GM23338 (cell line): Measurements from ENCODE around the gene AKR1B1.

Source experiments
- CREB1 ChIP-seq: fragments of 250-450 bp; sonication (Bioruptor Pico); IDR thresholded peaks from 2 replicates; pipeline ENCODE4 v1.5.0; 2020; ENCODE audit warnings: low read depth, mild to moderate bottlenecking, moderate library complexity
- EZH2 ChIP-seq: fragments of 200-600 bp; sonication (generic); IDR thresholded peaks from one replicate; pipeline ENCODE4 v1.8.0; 2017; ENCODE audit warnings: antibody characterized with exemption, mild to moderate bottlenecking, low read depth; ENCODE audit not compliant: unreplicated experiment
- EZH2phosphoT487 ChIP-seq: fragments of 200-600 bp; sonication (generic); IDR thresholded peaks from one replicate; pipeline ENCODE4 v1.8.1; 2018; ENCODE audit warnings: antibody characterized with exemption; ENCODE audit not compliant: unreplicated experiment
- JUNB ChIP-seq: IDR thresholded peaks from one replicate; pipeline ENCODE4 v1.6.1; 2016; ENCODE audit warnings: antibody characterized with exemption; ENCODE audit not compliant: unreplicated experiment
- NANOG ChIP-seq: IDR thresholded peaks from 2 replicates; pipeline ENCODE4 v1.6.1; 2016; ENCODE audit warnings: antibody characterized with exemption, borderline replicate concordance
- POLR2AphosphoS5 ChIP-seq: IDR thresholded peaks from 2 replicates; pipeline ENCODE4 v1.6.1; 2016; ENCODE audit warnings: antibody characterized with exemption, low read depth
- ZNF114 ChIP-seq: fragments of 250-450 bp; sonication (Bioruptor Pico); IDR thresholded peaks from 2 replicates; pipeline ENCODE4 v1.5.0; 2020; ENCODE audit warnings: mild to moderate bottlenecking, moderate library complexity
- ZNF331 ChIP-seq: fragments of 250-450 bp; sonication (Bioruptor Pico); IDR thresholded peaks from 2 replicates; pipeline ENCODE4 v1.5.0; 2020; ENCODE audit warnings: low read depth, mild to moderate bottlenecking, moderate library complexity
- TF ChIP-seq, protein P1 (sequence below), 2 experiments: fragments of 200-600 bp in 1 of 2; sonication (generic) in 1 of 2; conservative IDR thresholded peaks; 2 replicates each; pipeline versions ENCODE4 v1.5.1 to v1.6.1; 2016 to 2017; ENCODE audit warnings: antibody characterized with exemption in 2 of 2, low read depth in 2 of 2, mild to moderate bottlenecking in 2 of 2, moderate library complexity in 1 of 2
- TF ChIP-seq, protein P2 (sequence below): IDR thresholded peaks from 2 replicates; pipeline ENCODE4 v1.6.1; 2016; ENCODE audit warnings: antibody characterized with exemption
- TF ChIP-seq, protein P3 (sequence below): IDR thresholded peaks from one replicate; pipeline ENCODE4 v1.6.1; 2018; ENCODE audit warnings: antibody characterized with exemption; ENCODE audit not compliant: unreplicated experiment
- TF ChIP-seq, protein P4 (sequence below): fragments of 250-450 bp; sonication (Bioruptor Pico); IDR thresholded peaks from 2 replicates; pipeline ENCODE4 v1.5.0; 2020; ENCODE audit warnings: mild to moderate bottlenecking, moderate library complexity

DNA sequence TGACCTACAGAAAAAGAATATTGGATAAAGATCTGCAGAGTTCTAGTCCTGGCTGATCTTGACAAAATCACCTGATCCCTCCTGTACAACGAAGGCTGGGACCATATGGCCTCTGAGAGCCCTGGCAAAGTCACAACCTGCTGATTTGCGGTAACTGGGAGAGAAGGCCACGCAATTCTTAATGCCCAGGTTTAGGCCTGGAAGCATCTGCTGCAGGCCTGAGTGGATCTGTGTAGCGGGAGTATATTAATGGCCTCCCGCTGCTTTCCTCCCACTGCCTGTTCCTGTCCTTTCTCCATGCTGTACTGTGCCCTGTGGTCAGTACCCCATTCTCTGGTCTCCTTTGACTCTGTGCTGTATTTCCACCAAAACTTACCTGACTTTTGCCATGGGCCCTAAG lies 24.2 kb downstream of the AKR1B1 start:
- TF ChIP-seq, protein P1, sequence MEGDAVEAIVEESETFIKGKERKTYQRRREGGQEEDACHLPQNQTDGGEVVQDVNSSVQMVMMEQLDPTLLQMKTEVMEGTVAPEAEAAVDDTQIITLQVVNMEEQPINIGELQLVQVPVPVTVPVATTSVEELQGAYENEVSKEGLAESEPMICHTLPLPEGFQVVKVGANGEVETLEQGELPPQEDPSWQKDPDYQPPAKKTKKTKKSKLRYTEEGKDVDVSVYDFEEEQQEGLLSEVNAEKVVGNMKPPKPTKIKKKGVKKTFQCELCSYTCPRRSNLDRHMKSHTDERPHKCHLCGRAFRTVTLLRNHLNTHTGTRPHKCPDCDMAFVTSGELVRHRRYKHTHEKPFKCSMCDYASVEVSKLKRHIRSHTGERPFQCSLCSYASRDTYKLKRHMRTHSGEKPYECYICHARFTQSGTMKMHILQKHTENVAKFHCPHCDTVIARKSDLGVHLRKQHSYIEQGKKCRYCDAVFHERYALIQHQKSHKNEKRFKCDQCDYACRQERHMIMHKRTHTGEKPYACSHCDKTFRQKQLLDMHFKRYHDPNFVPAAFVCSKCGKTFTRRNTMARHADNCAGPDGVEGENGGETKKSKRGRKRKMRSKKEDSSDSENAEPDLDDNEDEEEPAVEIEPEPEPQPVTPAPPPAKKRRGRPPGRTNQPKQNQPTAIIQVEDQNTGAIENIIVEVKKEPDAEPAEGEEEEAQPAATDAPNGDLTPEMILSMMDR (conservative IDR thresholded peaks at IDR 0.05; ENCODE audit: low read depth in 2 of 2): no peak
- no peak for TF ChIP-seq EZH2phosphoT487
- no peak for TF ChIP-seq NANOG
- TF ChIP-seq, protein P2, sequence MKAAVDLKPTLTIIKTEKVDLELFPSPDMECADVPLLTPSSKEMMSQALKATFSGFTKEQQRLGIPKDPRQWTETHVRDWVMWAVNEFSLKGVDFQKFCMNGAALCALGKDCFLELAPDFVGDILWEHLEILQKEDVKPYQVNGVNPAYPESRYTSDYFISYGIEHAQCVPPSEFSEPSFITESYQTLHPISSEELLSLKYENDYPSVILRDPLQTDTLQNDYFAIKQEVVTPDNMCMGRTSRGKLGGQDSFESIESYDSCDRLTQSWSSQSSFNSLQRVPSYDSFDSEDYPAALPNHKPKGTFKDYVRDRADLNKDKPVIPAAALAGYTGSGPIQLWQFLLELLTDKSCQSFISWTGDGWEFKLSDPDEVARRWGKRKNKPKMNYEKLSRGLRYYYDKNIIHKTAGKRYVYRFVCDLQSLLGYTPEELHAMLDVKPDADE: no peak
- TF ChIP-seq POLR2AphosphoS5: no peak
- no peak for TF ChIP-seq EZH2
- no peak for TF ChIP-seq CREB1 (CRISPR knock-in tag)
- no peak for TF ChIP-seq JUNB
- TF ChIP-seq, protein P3, sequence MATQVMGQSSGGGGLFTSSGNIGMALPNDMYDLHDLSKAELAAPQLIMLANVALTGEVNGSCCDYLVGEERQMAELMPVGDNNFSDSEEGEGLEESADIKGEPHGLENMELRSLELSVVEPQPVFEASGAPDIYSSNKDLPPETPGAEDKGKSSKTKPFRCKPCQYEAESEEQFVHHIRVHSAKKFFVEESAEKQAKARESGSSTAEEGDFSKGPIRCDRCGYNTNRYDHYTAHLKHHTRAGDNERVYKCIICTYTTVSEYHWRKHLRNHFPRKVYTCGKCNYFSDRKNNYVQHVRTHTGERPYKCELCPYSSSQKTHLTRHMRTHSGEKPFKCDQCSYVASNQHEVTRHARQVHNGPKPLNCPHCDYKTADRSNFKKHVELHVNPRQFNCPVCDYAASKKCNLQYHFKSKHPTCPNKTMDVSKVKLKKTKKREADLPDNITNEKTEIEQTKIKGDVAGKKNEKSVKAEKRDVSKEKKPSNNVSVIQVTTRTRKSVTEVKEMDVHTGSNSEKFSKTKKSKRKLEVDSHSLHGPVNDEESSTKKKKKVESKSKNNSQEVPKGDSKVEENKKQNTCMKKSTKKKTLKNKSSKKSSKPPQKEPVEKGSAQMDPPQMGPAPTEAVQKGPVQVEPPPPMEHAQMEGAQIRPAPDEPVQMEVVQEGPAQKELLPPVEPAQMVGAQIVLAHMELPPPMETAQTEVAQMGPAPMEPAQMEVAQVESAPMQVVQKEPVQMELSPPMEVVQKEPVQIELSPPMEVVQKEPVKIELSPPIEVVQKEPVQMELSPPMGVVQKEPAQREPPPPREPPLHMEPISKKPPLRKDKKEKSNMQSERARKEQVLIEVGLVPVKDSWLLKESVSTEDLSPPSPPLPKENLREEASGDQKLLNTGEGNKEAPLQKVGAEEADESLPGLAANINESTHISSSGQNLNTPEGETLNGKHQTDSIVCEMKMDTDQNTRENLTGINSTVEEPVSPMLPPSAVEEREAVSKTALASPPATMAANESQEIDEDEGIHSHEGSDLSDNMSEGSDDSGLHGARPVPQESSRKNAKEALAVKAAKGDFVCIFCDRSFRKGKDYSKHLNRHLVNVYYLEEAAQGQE: no peak
- TF ChIP-seq ZNF331 (CRISPR knock-in tag): no peak
- TF ChIP-seq ZNF114 (CRISPR knock-in tag): no peak
- TF ChIP-seq, protein P4, sequence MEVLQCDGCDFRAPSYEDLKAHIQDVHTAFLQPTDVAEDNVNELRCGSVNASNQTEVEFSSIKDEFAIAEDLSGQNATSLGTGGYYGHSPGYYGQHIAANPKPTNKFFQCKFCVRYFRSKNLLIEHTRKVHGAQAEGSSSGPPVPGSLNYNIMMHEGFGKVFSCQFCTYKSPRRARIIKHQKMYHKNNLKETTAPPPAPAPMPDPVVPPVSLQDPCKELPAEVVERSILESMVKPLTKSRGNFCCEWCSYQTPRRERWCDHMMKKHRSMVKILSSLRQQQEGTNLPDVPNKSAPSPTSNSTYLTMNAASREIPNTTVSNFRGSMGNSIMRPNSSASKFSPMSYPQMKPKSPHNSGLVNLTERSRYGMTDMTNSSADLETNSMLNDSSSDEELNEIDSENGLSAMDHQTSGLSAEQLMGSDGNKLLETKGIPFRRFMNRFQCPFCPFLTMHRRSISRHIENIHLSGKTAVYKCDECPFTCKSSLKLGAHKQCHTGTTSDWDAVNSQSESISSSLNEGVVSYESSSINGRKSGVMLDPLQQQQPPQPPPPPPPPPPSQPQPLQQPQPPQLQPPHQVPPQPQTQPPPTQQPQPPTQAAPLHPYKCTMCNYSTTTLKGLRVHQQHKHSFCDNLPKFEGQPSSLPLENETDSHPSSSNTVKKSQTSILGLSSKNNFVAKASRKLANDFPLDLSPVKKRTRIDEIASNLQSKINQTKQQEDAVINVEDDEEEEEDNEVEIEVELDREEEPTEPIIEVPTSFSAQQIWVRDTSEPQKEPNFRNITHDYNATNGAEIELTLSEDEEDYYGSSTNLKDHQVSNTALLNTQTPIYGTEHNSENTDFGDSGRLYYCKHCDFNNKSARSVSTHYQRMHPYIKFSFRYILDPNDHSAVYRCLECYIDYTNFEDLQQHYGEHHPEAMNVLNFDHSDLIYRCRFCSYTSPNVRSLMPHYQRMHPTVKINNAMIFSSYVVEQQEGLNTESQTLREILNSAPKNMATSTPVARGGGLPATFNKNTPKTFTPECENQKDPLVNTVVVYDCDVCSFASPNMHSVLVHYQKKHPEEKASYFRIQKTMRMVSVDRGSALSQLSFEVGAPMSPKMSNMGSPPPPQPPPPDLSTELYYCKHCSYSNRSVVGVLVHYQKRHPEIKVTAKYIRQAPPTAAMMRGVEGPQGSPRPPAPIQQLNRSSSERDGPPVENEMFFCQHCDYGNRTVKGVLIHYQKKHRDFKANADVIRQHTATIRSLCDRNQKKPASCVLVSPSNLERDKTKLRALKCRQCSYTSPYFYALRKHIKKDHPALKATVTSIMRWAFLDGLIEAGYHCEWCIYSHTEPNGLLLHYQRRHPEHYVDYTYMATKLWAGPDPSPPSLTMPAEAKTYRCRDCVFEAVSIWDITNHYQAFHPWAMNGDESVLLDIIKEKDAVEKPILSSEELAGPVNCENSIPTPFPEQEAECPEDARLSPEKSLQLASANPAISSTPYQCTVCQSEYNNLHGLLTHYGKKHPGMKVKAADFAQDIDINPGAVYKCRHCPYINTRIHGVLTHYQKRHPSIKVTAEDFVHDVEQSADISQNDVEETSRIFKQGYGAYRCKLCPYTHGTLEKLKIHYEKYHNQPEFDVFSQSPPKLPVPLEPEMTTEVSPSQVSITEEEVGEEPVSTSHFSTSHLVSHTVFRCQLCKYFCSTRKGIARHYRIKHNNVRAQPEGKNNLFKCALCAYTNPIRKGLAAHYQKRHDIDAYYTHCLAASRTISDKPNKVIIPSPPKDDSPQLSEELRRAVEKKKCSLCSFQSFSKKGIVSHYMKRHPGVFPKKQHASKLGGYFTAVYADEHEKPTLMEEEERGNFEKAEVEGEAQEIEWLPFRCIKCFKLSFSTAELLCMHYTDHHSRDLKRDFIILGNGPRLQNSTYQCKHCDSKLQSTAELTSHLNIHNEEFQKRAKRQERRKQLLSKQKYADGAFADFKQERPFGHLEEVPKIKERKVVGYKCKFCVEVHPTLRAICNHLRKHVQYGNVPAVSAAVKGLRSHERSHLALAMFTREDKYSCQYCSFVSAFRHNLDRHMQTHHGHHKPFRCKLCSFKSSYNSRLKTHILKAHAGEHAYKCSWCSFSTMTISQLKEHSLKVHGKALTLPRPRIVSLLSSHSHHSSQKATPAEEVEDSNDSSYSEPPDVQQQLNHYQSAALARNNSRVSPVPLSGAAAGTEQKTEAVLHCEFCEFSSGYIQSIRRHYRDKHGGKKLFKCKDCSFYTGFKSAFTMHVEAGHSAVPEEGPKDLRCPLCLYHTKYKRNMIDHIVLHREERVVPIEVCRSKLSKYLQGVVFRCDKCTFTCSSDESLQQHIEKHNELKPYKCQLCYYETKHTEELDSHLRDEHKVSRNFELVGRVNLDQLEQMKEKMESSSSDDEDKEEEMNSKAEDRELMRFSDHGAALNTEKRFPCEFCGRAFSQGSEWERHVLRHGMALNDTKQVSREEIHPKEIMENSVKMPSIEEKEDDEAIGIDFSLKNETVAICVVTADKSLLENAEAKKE: no peak
